ENCODE measurements around the gene CUX1. TPM values are rescaled to one million over a fixed set of nuclear protein-coding genes. Genes with fewer than 3 reads are reported as not detected.

CUX1 gene
- total RNA-seq, 1 experiment from 2014 or later, result 34.9 TPM

- no peak for DNase-seq (ENCODE audit: extremely low read depth, low read depth)
Observed at GRCh38 chr7:102079140-102080018, 262.0 kb downstream of the CUX1 start.

DNA sequence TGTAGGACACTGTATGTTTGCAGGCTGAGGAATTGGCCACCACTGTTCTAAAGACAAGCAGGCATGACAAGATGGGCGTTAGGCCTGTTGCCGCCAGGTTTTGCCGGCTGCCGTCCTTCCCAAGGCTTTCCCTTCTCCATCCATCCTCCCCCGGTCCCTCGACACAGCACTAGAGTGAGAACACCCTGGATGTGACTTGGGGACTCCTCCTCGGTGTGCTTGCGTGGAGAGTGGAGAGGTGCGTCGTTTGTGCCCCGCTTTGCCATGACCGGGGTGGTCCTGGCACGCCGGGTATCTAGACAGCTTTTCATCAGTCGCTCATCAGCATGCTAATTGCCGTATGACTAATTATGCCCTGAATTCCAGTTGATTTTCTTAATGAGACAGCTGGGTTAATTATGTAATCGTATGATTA lies 262.6 kb downstream of the CUX1 start:
- DNase-seq (ENCODE audit: extremely low read depth, low read depth), result no peak

GRCh38 chr7:102080434-102081243 lies 263.2 kb downstream of the CUX1 start:
- DNase-seq (ENCODE audit: extremely low read depth, low read depth), result no peak

GRCh38 chr7:102081244-102081627 lies 263.8 kb downstream of the CUX1 start:
- DNase-seq (ENCODE audit: extremely low read depth, low read depth), result no peak

DNA sequence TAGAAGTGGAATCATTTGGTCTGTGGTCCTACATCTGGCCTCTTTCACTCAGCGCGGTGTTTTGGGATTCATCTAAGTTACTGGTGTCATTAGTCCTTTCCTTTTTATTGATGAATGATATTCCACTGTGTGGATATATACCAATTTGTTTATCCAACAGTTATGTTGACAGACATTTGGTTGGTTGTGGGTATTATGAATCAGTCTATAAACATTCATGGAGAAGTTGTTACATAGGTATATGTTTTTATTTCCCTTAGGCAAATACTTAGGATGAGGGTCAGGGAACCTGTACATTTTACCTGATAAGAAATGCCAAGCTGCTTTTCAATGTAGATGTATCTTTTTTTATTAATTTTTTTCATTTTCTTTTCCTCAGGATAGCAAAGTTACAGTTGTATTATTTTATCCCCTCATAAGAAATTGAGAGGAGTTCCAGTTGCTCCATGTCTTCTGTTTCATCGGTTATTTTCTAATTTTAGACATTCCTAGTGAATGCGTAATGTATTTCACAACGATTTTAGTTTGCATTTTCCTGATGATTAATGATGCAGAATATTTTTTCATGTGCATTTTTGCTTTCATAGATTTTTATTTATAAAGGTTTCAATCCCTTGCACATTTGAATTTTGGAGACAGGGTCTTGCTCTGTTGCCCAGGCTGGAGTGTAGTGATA lies 265.4 kb downstream of the CUX1 start:
- DNase-seq (ENCODE audit: extremely low read depth, low read depth), result no peak

- DNase-seq (ENCODE audit: extremely low read depth, low read depth), result no peak
Observed at GRCh38 chr7:102085218-102085772, 267.9 kb downstream of the CUX1 start.

- no peak for DNase-seq (ENCODE audit: extremely low read depth, low read depth)
Observed at GRCh38 chr7:102089175-102090098, 272.0 kb downstream of the CUX1 start.

DNA sequence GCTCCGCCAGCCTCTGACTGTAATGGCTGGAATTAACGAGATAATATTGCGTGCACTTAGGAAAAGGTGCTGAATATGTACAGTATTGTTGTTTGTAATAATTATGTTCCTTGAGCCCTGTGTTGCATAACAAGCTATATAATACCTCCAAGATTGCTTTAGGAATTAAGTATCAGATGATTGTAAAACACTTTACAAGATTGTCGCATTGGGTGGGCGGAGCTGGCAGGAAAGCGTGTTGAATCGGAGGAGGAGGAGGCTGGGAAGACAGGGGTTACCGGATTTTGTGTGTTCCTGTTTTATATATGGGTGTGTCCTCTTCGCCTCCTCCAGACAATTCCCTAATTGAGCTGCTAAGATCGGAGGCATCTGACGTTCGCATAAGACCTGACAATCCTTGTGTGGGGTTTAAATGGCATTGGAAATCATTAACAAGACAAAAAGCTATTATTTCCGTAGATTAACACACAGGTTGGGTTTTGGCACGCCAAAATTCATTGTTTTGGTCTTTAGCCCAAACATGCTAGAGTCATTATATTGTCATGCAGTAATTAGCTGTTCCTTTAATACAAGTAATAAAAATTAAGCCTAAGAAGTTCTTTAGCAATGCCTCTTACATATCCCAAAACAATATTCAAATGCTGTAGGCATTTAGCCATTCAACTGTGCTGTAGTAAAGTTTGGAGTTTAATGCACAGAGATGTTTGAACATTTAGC lies 276.3 kb downstream of the CUX1 start:
- no peak for DNase-seq (ENCODE audit: extremely low read depth, low read depth)

GRCh38 chr7:102094316-102094650 lies 276.9 kb downstream of the CUX1 start:
- DNase-seq (ENCODE audit: extremely low read depth, low read depth), result no peak

GRCh38 chr7:102095321-102096011 lies 278.0 kb downstream of the CUX1 start:
- DNase-seq (ENCODE audit: extremely low read depth, low read depth), result no peak

GRCh38 chr7:102096012-102096332 lies 278.5 kb downstream of the CUX1 start:
- no peak for DNase-seq (ENCODE audit: extremely low read depth, low read depth)

DNA sequence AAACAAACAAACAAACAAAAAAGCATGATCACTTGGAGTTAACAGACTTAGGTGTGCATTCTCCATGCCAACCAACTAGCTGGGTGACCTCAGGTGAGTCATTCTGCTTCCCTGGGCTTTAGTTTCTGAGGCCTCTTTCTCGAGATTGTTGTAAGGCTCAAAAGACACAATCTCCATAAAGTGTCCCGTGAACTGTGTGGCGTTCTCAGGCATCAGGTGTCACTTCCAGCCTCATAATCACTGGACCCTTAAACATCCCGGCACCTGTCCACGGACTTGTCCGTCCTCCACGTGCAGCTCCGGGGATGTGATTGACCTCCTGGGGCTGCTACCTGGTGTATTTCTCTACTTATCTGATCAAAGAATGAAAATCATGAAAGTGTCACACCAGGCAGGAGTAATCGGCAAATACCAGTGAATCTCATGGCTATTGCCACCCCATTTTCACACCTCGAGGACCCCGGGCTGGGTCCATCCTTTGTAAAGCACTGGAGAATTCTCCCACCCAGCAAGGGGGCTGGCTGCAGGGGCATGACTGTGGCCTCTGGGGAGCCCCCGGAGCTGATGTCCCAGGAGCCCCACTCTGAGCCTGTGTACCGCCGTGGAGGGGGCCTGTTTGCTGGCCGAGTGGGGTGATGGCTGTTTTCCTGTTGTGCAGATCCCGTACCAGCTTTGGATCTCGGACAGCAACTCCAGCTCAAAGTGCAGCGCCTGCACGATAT lies 279.4 kb downstream of the CUX1 start:
- DNase-seq (ENCODE audit: extremely low read depth, low read depth), result no peak

DNA sequence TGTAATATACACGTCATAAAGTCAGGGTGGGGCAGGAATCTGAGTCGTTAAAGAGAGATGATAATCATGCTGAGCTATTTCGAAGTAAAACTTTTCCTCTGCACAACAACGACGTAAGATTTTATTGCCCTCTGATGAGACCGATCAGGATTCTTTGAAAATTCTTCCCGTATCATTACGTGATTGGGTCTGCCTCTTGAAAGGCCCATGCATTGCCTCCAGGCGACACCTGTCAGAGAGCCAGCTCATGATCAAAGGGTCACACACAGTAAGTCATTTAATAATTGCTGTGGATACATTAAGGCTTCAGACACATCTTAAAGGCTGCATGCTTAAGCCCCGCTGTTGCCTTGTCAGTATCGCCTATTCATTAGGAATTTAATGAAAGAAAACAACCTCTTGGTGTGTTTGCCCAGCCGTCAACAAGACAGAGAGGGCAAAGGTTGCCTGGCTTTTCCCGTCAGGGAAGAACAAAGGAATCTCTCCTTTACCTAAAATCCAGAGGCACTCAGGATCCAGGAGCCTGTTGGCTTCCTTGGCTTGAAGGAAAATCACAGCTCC lies 280.3 kb downstream of the CUX1 start:
- no peak for DNase-seq (ENCODE audit: extremely low read depth, low read depth)

GRCh38 chr7:102098986-102099385 lies 281.6 kb downstream of the CUX1 start:
- no peak for DNase-seq (ENCODE audit: extremely low read depth, low read depth)

DNA sequence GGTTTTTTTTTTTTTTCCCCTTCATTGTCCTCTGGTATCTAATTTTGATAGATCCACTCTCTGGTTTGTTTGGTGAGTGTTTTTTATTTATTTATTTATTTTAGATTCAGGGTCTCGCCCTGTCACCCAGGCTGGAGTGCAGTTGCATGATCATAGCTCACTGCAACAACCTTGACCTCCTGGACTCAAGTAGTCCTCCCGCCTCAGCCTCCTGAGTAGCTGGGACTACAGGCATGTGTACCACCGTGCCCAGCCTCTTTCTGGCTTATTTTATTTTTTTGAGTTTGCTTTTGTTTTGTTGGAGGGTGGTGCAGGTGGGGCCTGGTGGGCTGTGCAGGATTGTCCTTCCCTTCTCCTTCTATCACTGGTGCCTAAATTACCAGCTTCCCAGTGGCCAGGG lies 282.0 kb downstream of the CUX1 start:
- DNase-seq (ENCODE audit: extremely low read depth, low read depth), result no peak

- DNase-seq (ENCODE audit: extremely low read depth, low read depth), result no peak
Observed at GRCh38 chr7:102101111-102101551, 283.7 kb downstream of the CUX1 start.

DNA sequence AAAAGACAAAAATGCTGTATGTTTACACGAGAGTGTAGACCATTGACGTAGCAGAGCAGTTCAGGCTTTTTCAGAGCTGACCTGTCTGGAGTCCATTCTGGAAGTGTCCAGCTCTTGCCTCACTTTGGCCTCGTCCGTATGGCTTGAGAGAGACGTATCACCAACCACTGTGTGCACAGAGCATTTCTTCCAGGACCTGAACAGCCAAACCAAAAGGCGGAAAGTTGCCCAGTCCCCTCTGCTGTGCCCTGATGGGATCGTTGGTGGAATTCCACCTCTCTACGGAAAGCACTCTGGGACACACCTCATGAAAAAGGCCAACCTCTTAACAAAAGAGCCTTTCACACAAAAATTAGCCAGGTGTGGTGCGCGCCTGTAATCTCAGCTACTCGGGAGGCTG lies 284.5 kb downstream of the CUX1 start:
- no peak for DNase-seq (ENCODE audit: extremely low read depth, low read depth)

DNA sequence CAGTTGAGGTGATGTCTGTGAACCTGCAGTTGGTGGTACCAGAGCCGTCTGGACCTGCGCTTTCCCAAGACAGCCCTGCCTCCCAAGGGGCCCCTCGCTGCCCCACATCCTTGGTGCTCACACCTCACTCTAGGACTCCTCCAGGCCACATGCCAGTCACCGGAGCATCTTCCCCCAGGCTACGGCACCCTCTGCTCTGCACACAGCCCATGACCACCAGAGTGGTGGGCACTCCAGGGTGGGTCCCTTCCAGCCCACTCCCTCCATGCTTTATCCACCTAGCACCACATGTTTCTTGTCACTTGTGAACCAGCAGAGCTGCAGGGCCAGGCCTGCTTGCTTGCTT lies 285.6 kb downstream of the CUX1 start:
- no peak for DNase-seq (ENCODE audit: extremely low read depth, low read depth)
